NCI-H2029 (cell line): ENCODE measurements around the gene TUBA4B.
"Not testable (repeated sequence)": the region's sequence is repeated elsewhere in the genome, so short reads cannot be mapped to it uniquely, and the experiment has no call there.

ENCODE experiments used
- DNase-seq: peaks from one replicate; lab custom pipeline; 2025; lab: John Stamatoyannopoulos, UW

The TUBA4B gene

DNA sequence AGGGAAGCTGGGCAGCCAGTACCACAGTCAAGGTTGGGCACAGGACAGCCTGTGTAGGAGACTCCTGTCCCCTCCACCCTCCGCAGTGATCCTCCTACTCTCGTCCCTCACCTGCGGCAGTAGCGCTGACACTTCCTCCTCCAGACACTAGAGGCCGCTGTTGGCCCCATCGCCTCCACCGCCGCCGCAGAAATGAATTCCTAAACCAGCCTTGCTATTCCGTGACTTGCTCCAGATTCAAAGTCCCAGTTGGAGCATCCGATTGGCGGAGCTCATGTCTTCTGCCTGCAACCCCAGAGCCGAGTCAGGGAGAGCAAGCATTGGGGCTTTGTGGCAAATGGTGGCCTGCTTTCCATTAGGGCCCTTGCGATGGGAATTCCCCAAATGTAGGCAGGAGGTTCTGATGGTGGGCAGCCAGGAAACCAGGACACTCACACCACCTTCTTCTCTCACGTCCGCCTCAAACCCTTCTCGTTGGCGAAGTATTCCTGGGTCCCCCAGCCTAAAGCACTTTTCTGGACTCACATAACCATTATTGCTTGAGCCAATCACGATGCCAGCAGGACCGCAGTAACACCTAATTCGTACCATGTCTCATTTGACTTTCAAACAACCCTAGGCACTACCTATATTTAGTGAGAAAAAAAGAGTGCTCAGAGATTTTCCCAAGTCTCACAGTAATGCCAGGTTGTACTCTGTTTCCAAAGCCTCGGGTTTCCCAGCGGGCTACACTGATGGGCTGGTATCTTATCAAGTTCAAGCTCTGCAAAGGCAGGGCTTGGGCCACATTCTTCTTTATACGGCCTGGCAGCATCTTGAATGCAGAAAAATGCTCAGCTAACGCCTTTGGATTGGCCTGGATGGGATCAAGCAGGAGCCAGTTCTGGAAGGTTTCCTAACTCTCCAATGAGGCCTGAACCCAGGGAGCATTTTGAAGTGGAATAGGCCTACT lies 24.9 kb downstream of the TUBA4B start:
- DNase-seq = peak; percentile 50

DNA sequence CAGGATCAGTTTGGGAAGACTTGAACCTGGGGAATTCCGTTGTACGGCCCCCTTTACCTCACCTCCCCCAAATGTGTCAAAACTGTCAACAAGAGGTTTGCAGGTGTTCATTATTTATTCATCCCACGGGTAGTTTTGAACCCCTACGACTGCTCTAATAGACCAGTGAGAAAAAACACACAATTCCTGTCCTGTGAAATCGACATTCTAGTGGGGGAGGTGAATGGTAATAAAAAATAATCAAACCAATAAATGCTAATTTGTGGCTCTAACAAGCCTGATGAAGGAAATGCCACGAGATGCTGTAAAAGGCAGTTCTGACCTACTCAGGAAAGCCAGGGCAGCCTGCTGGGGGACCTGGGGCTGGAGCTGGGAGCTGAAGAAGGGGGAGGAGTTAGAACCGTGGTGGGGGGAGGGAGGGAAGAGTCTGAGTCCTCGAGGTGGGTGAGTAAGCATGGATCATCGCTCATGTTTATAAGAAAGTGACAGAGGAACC lies 25.7 kb downstream of the TUBA4B start:
- no peak for DNase-seq

DNA sequence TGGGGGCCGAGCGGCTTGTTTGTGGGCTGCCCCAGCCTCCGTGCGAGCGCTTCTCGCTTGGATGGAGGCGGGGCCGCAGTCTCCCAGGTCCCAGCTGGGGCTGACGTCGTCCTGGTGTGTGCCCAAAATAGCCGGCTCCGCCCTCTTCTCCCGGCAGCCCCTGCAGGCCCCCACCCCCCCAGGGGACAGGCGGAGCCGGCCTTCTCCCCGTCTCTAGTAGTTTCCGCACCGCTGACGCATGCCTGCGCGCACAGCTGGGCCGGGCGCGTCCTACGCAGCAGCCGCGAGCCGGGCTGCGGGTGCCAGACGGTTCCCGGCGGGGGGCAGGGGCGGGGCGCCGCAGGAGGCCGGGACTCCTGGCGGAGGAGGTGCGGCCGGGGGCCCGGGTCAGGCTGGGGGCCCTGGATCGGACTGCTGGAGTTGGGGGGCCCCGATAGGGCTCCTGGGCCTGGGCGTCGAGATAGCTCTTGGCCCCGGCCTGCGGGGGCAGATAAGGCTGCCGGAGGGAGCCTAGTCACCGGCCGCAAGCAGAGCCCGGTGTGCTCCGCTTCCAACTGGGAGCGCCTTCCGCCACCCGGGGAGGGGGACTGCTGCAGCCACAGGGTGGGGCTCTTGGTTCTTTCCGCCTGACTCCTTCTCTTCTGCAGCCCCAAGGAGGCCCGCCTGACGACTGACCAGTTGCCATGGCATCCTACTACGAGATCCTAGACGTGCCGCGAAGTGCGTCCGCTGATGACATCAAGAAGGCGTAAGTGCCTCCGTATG lies 26.3 kb downstream of the TUBA4B start, which contains the start of gene DNAJB2:
DNAJB2 (plus strand) TSS at position 216 of the 765 bp plus-strand sequence; CDS start at position 684, 468 bp downstream.
- DNase-seq = peak; percentile 94

DNA sequence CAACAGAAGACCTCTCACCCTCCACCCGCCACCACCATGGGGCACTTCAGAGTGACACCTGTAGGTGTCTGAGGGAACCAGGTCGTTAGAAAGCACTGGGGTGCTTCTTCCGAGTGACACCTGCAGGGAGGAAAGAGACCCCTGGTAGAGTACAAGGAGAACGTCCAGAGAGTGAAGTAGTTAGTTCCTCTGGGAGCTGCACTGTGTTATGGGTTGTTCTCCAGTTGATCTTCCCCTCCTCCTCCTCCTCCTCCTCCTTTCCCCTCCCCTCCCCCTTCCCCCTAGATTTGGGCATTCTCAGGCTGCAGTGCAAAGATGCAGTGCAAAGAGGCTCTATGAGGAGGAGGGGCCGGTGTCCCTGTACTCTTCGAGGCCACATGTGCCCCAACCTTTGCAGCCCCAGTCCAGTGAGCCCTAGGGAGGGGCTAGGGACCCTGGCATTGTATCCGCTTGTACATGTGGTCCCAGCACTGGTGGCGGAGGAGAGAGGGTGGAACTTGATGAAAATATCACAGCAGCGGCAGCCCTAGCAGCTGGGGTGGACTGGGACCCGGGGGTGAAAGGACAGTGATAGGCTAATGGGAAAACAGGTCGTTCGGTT lies 27.0 kb downstream of the TUBA4B start:
- DNase-seq = no peak

DNA sequence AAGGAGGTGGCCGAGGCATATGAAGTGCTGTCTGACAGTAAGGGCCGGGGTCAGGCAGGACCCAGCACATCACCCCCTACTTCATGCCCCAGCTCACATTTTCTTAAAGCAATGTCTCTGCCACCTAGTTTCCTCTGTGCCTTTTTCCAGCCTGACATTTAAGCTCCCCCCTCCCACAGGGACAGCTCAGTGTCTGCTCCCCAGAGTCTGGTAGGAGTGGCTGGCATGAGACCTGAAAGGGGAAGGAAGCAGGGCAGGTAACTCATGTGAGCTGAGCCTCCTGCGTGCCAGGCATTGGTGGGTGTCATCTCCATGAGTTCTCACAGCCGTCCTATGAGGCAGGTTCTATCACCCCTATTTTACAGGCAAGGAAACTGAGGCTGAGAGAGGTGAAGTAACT lies 27.6 kb downstream of the TUBA4B start:
- no peak for DNase-seq

DNA sequence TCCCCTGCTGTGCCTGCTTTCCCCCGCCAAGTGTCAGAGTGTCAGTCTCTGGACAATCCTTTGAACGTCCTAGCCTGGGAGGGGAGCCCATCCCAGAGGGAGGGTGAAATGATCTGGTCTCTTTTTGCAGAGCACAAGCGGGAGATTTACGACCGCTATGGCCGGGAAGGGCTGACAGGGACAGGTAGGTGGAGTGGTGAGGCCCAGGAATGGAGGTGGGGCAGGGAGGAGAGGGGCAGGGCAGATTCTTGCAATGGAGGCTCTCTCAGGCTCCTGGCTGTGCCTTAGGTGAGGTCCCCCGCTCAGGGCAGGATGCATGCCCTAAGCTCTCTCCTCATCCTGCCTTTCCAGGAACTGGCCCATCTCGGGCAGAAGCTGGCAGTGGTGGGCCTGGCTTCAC lies 28.5 kb downstream of the TUBA4B start:
- DNase-seq = no peak

DNA sequence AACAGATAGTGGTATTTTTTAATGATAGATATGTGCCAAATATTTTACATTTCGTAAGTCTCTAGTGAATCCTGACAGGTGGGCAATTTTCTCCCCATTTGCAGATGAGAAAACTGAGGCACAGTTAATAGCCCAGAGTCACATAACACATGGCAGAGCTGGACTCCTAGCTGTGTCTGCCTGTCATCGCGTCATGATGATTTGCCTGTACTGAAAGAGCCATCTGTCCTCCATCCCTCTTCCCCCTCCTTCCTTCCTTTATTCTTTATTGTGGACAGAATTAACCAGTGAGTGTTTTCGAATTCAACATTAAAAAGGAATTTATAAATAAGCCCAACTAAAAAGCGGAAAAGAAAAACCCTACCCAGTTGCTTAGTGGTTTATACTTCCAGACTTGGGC lies 29.3 kb downstream of the TUBA4B start:
- no peak for DNase-seq

DNA sequence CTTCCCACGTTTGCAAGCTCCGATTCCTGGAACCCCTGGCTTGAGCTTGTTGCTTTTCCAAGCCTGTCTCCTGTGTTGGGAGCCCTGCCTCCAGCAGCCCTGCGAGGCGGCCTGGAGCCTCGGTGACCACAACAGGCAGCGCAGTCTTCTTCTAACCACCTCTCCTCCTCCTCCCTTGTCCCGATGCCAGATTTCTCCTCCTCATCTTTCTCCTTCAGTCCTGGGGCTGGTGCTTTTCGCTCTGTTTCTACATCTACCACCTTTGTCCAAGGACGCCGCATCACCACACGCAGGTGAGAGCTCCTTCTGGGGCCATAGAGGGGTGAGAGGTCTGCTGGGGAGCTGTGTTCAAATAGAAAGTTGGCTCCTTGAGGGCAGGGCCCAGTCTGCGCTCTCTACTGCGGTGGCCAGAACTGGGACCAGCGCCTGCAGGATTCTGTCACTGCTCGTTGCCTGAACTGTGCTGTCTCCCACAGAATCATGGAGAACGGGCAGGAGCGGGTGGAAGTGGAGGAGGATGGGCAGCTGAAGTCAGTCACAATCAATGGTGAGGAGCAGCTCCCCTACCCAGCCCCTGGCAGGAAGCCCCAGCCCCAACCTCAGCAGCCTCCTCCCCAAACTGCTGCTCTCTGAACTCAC lies 30.0 kb downstream of the TUBA4B start:
- DNase-seq = no peak

DNA sequence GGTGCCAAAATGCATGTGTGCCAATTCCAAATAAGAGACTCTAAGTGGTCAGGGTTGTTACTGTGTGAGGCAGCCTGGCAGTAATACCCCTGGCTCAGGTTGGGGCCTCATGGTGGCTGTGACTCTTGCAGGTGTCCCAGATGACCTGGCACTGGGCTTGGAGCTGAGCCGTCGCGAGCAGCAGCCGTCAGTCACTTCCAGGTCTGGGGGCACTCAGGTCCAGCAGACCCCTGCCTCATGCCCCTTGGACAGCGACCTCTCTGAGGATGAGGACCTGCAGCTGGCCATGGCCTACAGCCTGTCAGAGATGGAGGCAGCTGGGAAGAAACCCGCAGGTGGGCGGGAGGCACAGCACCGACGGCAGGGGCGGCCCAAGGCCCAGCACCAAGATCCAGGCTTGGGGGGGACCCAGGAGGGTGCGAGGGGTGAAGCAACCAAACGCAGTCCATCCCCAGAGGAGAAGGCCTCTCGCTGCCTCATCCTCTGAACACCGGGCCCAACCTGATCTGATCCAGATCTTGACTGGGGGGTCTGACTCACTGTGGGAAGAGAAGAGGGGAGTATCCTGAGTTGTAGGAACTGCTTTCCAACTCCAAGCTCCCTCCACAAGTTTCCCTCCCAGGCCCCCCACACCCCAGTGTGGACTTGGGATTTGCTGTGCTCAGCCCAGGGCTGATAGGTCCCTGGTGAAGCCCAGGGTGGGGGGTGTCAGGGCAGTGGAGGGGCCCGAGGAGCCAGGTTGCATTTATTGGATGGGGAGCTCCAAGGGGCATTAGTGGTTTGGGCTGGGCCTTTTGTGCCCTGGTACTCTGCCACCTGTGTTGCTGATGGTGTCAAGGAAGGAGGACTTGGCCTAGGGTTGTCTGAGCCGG lies 31.7 kb downstream of the TUBA4B start:
- no peak for DNase-seq

DNA sequence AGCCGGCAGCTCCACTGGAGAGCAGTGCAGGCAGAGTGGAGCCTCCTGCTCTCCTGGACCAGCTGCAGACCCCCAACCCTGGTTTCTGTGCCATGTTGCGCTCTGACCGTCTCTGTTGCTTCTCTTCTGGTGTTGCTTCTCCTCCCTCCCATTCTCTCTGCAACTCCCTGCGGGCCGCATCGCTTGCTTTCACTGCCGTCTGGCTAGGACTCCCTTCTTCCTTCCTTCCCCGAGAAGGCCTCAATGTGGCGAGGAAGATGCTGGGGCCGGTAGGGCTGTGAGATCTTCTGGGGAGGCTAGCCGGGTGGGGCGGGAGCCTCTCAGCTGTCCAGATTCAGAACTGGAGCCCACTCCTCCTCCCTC lies 32.3 kb downstream of the TUBA4B start:
- no peak for DNase-seq

DNA sequence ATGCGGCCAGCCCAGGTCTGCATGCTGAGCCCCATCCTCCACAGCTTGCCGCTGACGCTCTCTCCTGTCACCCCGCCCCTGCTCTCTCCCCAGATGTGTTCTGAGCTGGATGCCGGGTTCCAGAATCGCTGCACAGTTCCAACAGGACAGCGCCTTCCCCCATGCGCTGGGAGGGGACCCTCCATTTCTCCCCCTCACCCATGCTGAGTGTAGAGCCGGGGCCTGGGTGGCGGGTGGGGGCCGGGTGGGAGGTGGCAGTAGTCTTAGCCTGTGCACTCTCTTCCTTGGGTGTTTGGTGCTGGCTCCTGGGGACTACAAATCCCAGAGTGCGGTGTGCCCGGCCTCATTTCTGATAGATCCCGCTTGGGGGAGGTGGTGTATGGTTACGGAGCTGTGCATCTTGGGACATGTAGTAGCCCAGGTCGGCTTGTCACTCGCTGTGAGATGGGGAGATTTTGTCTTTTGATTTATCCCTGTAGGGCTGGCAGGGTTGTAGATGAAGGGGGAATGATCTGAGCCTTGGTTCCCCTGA lies 32.9 kb downstream of the TUBA4B start:
- no peak for DNase-seq

DNA sequence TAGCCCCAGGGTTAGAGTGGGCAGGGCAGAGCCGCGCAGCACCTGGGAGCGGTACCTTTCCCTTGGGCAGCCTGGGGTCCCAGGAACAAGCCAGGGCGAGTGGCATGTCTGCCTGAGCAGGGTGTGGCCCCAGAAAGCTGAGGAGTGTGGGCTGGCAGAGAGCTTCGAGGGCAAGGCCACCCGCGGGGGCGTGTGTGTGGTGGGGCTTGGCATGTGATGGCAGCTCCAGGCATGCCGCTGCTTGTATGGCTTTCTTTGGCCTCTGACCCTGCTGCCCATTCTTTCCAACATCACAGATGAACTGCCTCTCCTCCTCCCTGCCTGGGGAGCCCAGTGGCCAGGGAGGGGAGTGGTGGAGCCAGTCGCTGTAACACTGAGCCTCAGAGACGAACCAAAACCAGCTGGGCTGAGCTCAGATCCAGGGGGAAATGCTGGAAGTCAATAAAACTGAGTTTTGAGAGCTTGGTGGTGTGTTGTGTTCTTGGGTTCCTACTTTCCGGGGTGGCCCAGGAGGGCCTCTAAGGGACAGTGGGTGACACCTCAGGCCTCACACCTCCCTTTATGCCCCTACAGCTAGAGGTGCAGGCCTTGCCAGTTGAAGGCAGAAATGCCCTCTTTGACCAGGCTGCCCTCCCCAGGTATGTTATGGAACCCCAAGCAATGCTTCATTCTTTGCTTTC lies 33.5 kb downstream of the TUBA4B start:
- DNase-seq = no peak

DNA sequence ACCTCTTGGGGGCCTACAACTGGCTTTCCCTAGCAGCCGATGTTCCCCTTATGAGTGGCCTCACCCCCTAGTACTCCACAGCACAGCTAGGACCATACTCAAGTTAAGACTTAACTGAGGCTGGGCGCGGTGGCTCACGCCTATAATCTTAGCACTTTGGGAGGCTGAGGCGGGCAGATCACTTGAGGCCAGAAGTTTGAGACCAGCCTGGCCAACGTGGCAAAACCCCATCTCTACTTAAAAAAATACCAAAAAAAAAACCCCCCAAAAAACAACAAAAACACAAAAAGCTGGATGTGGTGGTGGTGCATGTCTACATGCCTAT lies 34.0 kb downstream of the TUBA4B start:
- not testable (repeated sequence) for DNase-seq

DNA sequence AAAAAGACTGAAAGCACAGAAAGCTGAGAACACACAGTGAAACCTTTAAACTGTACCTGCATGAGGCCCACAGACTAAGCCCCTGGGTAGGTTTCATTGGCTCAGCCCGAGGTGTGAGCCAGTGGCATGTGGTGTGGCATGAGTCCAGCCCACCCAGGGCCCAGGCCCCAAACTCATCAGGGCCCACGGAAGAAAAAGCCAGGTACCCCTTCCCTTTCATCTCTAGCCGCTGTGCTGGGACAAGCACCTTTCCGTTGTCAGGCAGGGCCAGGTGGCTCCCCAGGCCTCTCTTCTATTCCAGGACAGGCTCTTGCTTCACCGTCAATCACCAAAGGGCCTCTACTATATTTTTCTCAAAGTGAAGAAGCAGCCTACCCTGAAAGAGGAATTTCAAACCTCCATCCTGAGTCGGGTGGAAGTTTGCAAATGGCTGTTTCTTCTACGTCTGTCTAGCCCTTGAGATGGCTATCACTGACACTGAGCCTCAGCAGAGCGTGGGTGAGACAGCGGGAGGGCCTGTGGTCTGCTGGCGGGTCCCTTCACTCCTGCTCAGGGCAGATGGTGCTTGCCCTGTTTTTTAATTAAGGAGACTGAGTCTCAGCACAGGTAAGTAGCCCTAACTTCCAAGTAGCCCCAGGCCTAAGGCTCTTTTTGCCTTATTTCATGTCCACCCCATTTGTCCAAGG lies 34.7 kb downstream of the TUBA4B start:
- DNase-seq = no peak

DNA sequence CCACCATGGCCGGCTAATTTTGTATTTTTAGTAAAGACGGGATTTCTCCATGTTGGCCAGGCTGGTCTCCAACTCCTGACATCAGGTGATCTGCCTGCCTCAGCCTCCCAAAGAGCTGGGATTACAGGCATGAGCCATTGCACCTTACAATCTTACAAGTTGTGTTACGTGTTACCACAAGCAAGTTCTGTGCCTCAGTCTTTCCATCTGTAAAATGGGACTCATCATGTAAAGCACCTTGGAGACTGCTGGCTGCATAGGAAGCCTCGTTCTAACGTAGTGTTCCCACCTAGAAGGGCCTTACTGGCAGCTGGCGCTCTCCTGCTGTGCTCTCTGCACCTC lies 36.1 kb downstream of the TUBA4B start:
- DNase-seq = no peak

DNA sequence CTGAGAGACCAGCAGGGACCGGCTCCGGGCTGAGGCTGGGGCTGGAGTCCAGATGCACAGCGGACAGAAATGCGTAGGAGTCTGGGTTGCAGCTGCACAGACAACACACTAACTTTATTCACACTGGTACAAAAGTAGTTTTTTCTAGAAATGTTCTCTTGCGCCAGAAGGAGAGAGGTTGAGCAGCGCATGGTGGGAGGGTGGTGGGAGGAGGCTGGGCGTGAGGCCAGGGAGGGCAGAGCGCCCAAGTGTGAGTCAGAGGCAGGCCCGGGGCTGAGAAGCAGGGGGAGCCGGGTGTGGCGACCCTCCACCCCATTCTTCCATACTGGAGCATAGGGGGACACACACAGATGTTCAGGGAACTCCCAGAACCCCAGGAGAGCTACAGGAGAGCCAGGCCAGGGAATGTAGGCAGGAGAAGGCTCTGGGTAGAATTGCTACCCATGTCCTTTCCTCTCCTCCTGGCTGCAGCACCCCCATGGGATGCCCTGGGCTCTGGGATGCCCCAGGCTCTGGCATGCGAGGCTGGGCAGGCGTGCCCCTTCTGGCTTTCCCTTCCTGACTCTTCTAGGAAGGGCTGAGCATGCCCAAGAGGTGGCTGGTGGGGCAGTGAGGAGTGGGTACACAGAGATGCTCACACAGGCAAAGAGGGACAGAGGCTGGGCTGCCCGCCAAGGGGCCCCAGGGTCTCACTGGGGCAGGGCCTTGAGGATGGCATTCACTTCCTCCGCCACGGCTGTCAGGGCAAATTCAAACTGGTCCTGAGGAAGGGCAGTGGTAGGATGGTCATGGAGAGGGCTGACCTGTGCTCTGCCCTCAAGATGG lies 36.7 kb downstream of the TUBA4B start:
- no peak for DNase-seq

DNA sequence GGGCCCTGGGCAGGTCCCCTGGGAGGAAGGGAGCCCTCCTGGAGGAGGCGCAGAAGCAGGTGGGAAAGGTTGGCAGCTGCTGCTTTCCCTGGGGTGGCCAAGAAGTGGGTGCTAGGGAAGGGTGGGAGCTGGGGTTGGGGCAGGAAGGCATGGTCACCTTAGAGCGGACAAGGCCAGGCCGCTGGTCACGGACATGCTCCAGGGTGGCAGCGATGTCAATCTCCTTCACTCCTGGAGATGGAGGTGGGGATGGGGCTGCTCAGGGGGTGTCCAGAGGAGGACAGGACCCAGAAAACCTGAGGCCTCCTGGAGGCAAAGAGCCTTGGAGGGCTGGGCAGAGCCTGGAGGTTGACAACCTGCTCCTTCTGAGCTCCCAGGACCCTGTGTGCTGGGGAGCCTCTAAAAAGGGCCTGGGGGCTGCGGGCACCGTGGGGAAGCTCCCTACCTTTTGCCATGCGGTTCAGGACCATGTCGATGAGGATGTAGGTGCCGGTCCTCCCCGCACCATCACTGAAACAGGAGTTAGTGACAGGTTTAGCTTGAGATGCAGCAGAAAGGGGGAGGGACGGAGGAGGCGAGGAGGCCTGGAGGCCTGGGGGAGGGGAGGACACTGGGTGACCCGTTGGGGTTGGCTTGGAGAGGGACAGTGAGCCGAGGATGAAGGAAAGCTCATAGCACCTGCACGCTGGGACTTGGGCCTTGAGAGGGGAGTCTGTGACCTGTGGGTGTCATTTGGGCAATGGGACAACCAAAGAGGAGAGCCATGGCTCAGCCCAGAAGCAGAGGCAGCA lies 37.5 kb downstream of the TUBA4B start:
- no peak for DNase-seq

DNA sequence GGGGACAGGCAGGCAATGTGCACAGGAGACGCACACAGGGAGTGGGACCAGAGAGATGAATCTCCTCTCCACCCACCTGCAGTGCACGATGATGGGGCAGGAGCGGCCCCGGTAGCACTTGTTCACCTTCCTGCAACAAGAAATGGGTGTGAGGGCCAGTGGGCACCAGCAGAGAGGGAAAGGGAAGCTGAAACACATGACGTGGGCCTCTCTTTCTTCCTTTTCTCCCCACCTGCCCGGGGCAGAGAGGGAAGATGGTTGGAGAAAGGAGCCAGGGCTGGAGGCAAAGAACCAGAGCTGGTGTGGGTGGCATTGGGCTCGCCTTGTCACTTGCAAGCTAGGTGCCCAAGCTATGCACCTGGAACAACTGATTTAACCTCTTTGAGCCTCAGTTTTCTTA lies 38.4 kb downstream of the TUBA4B start:
- no peak for DNase-seq
